Daoy (cell line): ENCODE data around the gene KSR1. TPM values are rescaled to one million over a fixed set of nuclear protein-coding genes. Genes with fewer than 3 reads are reported as not detected.

Experiments
- DNase-seq: peaks from one replicate; pipeline ENCODE4 v3.0.0-alpha.2; 2015; ENCODE audit warnings: low read depth
- total RNA-seq: library from RNA; depleted of rRNA; stranded (reverse); fragments of >200 nt; shearing (Covaris generic); gene quantifications from 2 replicates; pipeline ENCODE4 v1.2.3, GENCODE V29; 2014

The KSR1 gene
- total RNA-seq, 1 experiment from 2014 or later, result 59.5 TPM

DNA sequence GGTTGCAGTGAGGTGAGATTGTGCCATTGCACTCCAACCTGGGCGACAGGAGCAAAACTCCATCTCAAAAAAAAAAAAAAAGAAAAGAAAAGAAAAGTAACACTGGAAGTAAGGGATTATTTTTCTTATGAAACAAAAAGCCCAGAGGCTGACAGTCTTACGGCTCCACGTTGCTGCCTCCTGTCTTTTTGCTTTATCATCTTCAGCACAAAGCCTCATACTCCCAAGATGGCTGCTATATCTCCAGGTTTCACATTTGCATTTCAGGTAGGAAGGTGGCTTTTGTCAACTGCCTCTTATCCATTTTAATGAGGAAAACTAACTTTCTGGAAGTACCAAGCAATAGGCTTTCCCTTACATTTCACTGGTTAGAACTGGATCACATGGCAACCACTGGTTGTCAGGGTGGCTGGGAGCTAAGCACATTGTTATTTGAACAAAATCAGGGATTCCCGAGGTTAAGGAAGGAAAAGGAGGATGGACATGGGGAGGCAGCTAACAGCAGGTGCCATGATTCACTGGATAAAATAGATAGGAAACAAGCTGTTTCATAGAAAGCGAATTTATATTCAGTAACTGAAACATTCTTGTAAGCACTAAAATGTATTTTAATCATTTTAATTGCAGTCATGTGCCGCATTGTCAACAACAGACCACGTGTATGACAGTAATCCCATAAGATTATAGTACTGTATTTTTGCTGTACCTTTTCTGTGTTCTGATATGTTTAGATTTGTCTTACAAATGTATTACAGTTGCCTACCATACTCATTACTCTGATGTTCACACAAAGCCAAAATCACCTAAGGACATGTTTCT lies 58.6 kb downstream of the KSR1 start:
- DNase-seq, result no peak

DNA sequence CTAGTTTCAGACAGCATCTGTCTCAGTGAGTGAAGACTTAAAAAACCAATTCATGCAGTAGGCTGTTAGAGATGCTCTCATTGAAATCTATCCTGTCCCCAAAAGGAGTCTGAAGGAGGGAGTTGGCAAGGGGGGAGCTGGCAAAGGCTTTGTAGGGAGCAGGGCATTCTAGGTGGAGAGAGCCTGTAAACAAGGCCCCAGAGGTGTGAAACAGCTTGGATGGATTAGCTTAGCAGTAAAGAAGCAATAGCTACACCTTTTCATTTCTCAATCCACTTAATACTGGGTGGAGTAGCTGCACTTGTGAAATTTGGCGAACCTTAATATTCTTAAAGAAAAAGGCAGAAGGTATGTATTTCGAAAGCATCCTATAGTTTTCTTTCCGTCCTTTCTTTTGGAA lies 61.8 kb downstream of the KSR1 start:
- no peak for DNase-seq

DNA sequence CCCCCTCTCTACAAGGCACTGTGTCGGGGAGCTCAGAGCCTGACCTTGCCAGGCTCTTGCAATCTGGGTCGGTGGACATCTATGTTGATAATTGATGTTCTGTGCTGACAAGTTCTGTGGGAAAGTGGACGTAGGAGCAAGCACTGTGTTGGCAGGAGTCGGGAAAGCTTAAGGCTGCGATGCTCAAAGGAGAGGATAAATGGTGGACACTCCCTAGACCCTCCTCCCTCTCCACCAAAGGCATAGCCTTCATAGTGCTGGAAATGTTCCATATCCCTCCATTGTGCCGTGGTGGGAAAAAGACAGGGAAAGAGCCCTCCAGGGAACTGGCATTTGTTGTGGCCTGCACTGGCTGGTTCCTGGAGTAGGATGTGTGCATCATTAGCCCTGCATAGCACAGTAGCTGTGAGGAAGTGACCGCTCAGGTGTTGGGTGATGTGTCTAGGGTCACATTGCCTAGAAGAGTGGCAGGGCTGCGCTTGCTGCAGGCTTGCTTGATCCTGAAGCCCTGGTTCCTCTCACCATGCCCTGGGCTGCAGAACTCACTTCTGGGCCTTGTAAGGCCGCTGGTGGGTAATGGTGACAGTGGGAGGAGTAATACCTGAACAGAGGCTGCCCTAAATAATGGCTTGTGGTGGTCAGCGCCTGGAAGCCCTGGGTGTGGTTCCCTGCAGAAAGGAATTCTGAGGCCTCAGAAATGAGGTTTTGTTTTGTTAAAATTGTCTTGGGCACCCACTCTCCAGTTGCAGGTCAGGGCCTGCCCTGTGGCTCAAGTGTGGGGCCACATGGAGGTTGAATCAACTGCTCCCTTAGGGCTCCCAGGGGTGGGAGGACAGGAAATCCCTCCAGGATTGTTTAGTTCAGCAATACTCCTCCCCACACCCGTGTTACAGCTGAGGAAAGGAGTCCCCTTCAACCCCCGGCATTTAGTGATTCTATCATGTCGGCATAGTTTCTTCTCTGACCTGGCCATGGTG lies 62.6 kb downstream of the KSR1 start:
- DNase-seq, result no peak

DNA sequence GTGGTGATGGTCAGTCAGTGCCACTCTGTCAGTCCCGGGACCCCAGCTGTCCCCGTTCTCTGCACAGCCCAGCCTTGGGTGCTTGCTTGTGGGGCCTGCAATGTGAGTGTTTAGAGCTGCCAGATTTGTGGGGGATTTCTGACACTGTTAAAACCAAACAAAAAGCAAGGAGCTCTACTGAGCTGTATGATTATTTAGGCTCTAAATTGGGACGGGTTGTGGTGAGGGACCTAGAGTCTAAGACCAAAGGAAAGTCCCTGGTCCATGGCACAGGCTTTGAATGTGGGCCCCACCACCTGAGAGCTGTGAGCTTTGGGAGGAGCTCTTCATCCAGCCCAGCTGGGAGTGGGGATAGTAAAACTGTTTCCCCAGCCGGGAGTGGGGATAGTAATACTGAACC lies 63.3 kb downstream of the KSR1 start:
- no peak for DNase-seq

DNA sequence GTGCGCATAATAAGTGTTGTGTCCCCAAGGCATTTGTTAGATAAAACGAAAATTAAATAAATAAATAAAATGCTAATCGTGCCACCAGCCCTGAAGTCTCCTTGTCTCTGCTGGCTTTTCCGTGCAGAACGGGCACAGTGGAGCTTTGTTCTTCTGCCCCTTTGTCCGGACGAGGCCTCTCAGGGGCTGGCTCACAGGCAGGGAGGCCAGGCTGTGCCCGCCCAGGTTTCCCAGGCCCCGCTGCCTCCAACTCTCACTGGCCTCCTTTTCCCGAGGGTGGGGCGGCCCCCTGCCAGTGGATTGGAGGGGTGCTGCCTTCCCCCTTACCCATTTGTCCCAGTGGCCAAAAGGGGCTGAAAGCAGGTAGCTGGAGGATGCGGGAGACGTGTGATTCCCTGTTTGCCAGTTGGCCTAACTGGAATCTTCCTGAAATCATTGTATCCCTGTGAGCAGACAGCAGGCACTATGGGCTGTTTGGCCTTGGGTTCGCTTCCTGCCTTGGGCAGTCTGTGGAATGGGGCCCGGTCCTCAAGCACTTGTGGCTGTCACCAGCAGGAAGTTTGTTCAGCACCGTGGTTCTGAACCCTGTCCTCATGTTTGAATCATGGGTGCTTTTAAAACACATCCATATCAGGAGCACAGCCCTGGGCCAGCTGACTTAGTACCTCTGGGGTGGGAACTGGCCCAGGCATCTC lies 64.4 kb downstream of the KSR1 start:
- no peak for DNase-seq

DNA sequence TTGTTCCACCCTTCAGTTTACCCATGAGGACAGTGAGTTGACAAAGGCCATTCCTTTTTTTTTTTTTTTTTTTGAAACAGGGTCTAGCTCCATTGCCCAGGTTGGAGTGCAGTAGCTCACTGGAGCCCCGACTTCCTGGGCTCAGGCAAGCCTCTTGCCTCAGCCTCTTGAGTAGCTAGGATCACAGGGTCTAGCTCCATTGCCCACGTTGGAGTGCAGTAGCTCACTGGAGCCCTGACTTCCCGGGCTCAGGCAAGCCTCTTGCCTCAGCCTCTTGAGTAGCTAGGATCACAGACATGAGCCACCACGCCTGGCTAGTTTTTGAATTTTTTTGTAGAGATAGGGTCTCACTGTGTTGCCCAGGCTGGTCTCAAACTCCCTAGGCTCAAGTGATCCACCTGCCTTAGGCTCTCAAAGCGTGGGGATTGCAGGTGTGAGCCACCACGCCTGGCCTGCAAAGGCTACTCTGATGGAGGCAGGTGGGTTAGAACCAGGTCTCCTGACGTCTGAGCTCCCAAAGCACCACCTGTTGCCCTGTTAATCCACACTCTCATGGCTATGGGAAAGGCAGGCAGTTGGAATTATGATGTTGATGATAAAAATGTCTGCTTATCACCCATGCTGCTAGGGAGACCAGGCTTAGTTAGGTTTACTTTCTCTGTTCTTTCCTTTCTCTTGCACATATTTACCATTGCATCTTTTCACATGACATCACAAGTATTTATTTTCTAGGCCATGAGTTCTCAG lies 65.2 kb downstream of the KSR1 start:
- DNase-seq, result no peak

DNA sequence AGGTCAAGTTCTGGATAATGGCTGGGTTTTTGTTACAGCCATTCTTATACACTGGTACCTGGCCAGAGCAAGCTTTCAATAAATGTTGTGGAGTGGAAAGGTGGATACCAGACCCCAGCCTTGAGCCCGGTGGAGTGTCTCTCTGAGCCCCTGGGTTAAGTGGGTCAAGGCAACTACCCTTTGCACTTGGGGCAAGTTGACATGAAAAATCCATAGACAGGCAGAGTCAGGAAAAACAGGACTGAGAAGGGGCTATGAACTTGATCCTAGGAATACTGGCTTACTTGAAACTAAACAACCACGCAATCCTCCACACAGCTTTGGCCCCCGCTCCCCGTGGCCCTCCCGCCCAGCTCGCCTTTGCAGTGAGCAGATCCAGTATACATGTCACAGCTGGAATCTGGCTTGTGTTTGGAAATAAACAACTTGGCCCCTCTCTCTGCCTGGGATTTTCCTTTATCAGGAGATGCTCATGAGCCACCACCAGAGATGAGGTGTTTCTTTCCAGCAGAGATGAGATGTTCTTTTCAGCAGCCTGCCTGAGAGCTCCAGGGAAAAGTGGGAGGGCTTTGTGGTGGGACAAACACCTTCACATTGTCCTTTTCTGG lies 65.9 kb downstream of the KSR1 start:
- no peak for DNase-seq

DNA sequence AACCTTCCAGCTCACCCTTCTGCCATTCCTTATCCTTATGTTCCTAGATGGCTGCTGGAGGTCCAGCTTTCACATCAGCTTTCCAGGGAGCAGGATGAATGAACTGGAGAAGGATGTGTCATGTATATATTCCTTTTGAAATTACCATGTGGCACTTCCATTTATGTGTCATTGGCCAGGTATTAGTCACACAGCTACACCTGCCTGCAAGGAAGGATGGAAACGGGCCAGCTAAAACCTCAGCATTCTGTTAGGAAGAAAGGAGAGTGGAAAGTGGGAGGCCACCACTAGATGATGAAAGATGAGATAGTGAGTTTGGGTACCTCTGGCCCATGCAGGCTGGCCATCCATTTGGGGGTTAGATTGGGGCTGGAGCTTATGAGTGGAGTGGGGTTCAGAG lies 67.5 kb downstream of the KSR1 start:
- no peak for DNase-seq

DNA sequence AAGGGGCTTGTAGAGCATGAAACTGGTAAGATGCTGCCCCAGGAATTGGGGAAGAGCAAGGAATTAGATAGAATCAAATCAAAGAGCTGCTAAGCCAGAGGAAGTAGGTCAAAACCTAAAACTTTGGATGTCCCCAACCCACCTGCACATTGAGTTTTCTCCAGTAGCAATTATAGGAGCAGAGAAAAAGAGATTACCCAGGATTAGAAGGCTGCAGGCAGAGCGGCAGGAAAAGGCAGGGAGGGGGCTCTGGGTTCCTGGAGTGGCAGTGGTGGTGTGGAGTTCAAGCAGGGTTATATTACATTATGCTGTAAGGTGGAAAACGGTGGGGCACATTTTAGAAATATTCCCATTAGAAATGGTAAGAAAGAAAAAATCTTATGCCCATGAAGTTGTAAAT lies 68.3 kb downstream of the KSR1 start:
- DNase-seq, result no peak

DNA sequence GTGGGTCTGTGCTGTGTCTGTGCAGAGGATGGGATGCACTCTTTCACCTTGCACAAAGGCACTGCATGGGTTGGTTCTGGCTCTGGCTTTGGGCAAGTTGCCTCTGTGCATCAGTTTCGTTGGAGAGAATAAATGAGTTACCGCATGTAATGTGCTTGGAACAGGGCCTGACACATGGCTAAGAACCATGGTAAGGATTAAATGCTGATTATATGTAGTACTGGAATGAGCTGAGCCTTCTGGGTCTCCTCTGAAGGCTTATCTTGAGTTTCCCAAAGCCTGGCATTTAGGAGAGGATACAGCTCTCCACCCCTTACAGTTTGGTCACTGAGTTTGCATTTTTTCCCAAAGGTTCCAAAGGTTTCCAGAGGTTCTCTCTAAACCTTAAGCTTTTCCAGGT lies 69.1 kb downstream of the KSR1 start:
- no peak for DNase-seq

DNA sequence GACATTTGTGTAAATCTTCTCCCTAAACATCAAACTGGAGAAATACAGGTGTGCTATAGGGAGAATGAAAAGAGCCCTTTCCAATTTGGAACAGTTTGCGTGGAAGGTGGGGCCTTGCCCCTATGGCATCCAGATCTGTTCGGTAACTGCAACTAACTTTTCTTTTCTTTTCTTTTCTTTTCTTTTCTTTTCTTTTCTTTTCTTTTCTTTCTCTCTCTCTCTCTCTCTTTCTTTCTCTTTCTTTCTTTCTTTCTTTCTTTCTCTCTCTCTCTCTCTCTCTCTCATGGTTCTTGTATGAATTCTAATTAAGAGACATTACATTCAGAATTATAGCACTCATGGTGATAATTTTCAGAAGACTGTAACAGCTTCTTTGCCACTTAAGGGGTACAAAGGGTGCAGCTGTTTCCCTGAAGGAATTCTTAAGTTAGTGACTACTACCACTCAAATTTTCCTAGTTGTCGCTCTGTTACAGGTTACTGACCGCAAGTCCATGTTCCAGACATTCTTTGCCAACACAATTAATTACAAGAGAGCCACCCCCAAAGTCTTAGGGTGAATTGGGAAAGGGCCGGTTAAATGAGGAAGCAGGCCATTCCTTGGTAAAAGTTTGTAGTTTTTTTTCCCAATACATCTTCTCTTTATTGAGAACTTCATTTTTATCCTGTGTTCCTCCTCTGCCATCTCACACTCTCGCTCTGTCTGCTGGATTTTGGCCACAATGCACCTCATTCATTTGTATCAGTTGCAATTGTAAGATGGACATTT lies 69.8 kb downstream of the KSR1 start:
- DNase-seq, result no peak

DNA sequence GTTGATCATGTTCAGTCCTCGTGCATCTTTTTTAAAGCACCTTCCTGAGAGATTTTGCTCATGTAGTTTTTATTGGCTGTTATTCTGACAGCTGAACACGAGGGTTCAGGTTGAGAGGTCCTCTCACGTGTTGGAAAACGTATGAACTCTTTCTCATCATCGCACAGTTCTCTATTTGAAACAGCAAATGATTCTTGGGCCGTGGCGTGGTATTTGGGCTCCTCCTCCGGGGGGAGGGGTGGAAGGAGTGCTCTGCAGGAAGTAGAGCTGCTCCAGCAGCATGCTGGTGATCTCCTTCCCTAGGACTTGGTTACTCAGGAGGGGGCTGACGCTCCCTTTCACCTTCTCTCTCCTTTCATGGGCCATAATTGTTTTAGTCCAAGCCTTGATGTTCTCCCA lies 70.4 kb downstream of the KSR1 start:
- DNase-seq, result no peak

DNA sequence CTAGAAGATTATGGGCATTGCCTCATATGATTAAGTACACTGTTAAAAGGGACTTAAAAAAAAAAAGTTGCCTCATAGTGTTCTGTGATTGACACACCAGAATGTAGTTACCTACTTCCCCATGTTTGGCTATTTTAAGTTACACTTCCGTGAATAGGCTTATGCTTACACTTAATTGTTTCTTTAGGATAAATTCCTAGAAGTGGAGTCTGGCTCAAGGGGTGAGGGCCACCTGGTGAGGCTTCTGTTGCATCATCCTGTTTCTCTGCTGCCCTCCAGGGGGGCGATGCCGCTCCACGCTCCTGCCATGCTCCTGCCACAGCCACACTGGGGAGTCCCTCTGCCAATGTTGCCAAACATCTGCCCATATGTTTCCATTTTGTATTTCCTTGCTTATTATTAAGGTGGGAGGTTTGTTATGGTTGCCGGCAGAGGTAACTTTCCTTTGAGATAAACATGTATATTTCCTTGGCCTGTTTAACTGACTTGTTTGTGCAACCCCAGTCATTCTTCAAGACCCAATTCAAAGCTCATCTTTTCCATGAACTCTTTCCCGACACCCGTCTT lies 73.1 kb downstream of the KSR1 start:
- peak; percentile 67 for DNase-seq

DNA sequence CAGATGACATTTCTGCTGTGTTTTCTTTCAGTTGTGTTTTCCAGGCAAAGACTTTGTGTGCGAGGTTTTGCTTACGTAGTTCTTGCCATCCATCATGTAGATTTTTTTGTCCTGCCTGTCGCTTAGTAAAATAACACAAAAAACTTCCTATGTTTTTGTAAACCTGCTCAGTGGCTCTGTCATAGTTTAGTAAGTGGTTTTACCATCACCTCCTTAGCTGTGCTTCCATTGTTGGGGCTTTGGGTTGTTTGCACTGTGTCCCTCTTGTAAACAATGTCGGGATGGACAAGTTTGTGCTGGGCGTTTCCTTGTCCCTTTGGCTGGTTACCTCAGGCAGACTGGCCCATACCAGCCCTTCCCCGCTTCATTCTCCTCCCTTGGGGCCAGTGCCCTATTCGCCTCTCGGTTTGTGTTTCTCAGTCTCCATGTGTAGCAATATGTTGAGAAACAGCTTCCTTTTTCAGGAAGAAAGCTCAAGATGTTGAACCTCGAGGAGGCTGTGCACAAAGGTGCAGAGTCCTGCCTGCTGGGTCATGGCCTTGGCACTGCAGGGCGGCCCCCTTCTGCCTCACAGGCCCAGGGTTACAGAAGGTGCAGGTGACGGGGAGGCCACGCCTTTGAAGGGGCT lies 74.6 kb downstream of the KSR1 start:
- DNase-seq, result no peak

DNA sequence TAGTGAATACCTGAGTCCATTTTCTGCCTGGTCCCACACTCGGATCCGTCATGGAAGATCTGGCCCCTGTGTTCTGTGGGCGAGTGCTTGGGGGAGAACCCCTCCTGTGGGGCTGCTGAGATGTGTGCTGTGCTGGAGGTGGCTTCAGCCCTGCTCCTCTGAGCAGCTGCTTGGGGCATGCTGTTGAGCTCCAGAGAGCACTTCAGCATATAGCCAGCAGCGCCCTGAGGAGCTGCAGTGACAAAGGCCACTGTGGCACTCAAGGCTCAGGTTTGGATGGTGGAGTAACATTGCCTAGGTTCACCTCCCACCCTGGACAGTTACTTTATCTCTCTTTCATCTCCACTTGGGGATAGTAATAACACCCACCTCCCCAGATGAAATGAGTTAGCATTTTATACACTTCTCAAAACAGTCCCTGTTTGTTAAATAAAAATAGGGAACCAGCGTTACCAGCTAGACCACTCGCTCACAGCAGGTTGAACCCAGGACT lies 75.3 kb downstream of the KSR1 start:
- DNase-seq, result no peak

DNA sequence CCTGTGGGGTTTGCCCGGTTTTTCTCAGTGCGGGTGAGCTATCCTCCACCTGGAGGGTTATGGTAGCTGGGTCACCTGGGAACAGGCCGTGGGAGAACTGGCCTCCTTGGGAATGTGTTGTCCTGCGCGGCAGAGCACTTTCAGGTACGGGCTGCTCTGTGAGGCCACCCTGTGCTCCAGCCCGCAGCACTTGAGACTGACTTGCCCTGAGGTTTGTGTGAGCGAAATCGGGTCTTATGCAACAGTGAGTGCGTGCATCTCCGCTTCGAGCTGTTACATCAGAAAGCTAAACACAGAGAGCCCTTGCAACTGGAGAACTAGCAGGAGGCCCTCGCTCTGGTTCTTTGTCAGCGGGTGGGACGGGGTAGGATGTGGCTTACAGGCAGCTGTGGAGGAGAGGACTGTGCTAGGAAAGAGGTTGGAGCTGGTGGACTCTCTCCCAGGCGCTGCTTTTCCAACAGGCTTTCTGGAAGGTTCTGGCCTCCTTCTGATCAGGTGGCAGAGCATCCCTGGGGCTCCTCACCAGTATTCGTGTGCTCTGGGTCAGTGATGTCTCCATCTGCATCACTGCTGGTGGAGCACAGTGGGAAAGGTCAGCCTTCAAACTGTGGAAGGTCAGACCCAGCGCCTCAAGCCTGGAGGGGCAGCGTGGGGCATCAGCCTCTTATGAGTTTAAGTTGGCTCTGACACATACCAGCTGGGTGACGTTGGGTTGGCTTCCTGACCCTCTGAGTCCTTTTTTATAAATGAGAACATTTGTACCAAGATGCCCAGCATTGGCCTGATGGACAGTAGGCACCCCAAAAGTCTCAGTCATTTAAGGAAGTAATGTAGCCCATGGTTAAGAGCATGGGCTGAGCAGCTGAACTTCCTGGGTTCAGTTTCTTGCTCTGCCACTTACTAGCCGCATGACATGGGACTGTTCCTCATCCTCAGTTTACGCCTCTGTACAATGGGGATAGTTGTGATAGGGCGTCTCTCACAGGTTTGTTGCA lies 76.3 kb downstream of the KSR1 start:
- DNase-seq, result no peak

DNA sequence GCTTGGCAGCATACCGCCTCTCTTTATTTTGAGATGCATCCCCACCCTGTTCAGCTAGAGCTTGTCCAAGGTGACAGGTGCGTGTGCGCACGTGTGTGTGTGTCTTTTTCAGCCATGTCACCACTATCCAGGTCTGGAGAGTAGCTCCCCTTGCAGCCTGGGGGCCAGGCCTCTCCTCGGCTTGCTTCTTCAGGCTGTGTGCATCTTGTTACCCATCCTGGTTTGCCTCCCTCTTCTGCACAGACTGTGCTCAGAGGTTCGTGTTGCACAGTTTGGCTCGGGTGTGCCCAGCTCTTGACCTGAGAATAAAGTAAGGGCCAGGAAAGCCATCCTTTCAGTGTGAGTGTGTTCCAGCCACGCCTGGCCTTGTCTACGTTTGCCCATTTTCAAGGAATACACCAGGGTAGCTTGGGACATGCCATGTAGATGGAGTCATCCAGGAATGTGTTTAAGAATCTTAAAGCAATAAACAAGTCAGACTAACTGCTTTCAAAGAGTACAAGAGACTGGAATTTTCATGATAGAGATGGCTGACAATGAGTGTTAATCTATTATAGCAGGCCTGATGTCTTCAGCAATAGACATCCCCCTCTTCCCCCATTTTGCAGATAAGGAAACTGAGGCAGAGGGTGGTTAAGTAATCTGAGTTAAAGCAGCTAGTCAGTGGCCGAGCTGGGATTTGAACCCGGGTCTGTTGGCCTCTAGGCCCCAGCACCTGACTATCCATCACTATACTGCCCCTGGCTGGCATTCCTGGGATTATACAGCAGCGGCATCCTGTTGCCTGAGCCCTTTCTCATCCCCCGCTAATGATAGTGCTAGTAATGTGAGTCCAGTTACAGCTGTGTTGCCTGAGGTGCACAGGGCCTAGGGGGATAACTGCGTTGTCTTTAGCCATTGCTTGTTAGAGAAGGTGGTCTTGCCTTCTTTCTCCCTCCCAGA lies 77.9 kb downstream of the KSR1 start:
- DNase-seq, result peak; percentile 86
